Measurements from ENCODE around the gene ADAMTS18.

The ADAMTS18 gene

GRCh38 chr16:77437859-77438258 is 3.0 kb upstream of the ADAMTS18 start:
- no peak for DNase-seq (ENCODE audit: low spot score)

GRCh38 chr16:77435272-77435820 is 512 bp upstream of the ADAMTS18 start:
- no peak for DNase-seq (ENCODE audit: low spot score)

- no peak for DNase-seq (ENCODE audit: low spot score)
Observed at GRCh38 chr16:77434022-77434529, 758 bp downstream of the ADAMTS18 start.

DNA sequence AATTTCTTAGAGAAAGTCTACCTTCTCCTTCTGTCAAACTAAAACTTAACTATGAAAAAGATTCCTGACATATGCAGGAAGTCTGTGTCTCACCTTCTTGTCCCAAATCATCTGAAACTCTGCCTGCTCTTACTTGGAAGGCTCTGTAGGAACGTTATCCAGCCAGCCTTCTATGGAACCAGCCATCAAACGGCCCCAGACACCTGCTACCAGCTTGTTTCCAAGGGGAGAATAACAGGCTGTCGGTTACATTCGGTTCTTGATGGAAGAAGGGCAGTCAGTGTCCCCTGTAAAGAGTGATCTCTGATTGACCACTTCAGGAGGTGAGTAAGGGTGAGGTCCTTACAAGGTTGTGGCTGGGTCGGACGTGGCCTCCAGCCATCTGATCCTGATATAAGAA is 1.7 kb downstream of the ADAMTS18 start:
- no peak for DNase-seq (ENCODE audit: low spot score)

GRCh38 chr16:77432264-77432663 is 2.6 kb downstream of the ADAMTS18 start:
- peak; percentile 28 for DNase-seq (ENCODE audit: low spot score)

DNA sequence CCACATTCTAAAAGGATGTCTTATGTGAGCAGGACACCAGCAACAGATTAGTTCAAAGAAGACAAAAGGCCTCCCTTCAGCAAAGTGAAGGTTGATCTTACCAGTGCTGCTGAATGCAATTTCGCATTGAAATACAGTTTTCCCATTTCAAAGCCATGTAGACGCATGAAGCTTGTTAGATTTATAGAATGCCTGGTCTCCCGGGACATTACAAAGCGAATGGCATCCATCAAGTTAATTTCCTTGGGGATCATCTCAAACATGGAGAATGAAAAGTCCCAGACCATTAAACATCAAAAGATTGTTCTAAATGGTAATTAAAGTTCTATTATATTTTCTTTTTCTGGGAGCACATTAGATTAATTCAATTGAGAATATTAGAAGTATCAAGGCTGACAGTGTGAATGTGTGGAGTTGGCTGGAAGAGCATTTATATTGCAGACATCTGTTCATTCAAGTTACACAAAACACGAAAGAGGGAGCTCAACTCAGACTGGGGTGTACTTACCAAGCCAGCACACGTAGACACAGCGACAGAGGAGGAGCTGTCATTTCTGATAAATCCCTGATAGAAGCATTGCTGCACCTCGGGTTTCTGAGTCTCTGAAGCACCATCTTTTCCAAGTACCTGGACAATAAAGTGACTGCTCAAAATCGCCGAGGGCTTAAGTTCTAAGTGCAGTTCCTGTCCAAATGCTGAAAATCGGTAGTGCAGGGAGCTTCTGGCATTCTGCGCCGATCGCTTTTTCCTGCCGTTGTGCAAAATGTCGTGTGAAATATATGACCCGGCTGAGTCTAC is 3.8 kb downstream of the ADAMTS18 start:
- peak; percentile 56 for DNase-seq (ENCODE audit: low spot score)

DNA sequence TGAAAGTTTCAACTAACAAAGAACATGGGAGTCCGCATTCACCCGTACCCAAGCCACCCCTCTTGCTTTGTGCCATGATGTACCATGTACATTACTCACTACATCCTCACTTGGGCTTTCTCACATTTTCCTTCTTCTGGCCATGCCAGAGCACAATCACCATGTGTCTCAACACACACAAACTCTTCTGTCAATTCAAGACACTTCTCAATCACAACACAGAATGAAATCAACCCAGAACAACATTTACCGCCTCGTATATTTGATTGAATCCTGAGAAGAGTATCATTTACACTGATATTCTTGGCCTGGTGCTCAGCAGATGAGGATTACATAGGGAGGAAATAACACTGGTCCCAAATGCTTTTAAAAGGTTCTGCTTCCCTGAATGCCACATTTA is 4.5 kb downstream of the ADAMTS18 start:
- peak; percentile 55 for DNase-seq (ENCODE audit: low spot score)

DNA sequence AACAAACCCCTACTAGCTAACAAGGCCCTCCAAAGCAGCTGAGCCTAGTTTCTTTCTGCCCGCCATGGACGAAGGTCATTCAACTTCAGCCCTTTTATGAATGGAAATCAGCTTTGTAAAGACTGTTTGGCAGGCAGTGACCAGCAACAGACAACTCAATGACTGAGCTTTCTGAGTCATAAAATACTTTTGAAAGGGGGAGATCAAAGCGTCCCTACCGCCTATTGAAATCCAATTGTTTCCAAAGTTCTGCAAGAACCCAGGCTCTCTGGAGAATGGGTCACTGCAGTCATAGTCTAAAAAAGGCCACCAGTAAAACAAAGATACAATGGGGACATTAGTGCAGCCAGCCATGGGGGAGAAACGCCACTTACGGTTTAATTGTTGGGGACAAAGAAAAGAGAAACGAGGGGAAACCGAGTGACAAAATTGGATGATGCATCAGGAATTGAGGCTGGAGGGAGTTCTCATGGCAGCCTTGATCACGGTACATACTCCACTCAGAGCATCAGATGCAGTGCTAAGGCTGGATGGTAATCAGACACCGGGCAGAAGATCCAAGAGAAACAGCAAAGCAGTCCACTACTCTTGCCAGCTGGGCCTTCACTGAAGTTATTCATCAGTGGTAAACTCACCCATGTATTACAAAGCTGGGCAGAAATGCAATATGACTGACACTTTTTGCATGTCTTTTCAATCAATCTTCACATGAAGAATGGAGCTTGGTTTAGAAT is 9.8 kb downstream of the ADAMTS18 start:
- peak; percentile 20 for DNase-seq (ENCODE audit: low spot score)

DNA sequence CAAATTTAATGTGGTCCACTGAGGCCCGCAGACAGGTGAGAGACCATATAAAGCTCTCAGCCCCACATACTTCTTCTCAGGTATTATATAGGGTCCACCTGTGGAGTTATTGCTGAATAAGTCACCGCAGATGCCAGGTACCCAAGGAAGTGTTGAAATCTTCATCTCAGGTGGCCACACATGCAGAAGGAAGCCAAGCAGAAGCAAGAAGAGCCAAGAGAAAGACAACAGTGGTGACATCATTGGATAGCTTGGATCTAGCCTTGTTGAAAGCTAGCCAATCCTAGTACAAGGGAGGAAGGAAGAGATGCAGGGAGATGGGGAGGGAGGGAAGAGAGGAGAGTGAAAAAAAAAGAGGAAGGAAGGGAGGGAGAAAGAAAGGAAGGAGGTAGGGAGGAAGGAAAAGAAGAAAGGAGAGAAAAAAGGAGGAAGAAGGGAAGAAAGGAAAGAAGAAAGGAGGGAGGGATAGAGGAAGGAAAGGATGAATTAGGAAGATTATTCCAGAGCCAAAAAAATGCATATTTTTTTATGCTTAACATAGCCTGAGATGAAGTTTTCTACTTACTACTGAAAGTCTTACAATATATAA is 12.5 kb downstream of the ADAMTS18 start:
- DNase-seq (ENCODE audit: low spot score): no peak

- DNase-seq (ENCODE audit: low spot score): no peak
Observed at GRCh38 chr16:77416939-77417480, 17.8 kb downstream of the ADAMTS18 start.

GRCh38 chr16:77414752-77415231 is 20.0 kb downstream of the ADAMTS18 start:
- no peak for DNase-seq (ENCODE audit: low spot score)

GRCh38 chr16:77410449-77410848 is 24.4 kb downstream of the ADAMTS18 start:
- DNase-seq (ENCODE audit: low spot score): no peak

DNA sequence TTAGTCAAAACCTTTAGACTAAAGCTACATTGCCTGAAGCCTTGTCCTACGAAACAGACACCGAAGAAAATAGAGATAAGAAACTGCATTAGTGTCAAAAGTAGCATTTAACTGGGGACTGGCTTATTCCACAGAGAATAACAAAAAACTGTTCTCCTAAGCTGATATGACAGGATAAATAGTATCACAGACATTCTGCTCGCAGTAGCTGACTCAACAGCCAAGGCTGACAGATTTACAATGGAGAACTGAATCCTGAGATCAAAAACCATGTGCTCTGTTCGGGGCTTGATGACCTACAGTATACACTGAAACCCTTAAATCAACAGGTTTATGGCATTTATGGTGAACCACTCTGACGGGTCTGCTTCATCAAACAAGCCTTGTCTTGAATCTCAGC is 25.5 kb downstream of the ADAMTS18 start:
- no peak for DNase-seq (ENCODE audit: low spot score)

DNA sequence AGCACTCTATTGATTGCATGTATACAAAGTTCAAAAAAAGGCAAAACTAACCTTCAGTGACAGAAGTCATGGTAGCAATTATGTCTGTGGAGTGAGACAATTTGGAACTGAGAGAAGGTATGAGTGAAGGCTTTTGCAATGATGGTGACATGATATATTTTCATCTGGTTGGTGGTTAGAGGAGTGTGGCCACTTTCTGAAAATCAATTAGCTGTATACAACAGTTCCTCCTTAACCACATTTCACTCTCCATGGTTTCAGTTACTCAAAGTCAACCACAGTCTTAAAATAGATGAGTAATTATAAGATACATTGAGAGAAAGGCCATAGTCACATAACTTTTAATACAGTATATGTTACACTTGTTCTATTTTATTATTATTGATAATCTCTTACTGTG is 26.2 kb downstream of the ADAMTS18 start:
- no peak for DNase-seq (ENCODE audit: low spot score)

DNA sequence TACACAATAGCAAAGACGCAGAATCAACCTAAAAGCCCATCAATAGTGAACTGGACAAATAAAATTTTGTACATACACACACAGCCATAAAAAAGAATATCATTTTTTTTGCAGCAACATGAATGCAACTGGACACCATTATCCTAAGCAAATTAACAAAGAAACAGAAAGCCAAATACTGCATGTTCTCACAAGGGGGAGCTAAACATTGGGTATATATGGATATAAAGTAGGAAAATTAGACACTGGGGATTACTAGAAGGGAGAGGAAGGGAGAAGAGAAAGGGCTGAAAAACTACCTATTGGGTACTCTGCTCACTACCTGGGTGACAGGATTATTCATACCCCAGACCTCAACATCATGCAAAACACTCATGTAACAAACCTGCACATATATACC is 28.2 kb downstream of the ADAMTS18 start:
- no peak for DNase-seq (ENCODE audit: low spot score)

- DNase-seq (ENCODE audit: low spot score): no peak
Observed at GRCh38 chr16:77404775-77405174, 30.1 kb downstream of the ADAMTS18 start.

DNA sequence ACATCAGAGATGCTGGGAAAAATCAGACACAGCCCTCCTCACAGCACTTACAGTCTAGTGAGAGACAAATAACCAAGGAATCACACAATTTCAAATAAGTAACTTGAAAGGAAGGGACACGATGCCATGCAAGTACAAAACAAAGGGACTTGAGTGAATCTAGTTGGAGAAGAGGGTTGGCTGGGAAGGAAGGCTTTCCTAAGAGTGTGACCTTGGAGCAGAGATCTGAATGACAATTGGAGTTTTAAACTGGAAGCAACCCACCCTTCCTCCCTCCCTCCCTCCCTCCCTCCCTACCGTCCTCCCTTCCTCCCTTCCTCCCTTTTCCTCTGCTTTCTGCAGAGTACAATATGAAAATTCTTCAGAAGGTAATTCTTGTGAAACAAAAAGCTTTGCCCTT is 31.1 kb downstream of the ADAMTS18 start:
- no peak for DNase-seq (ENCODE audit: low spot score)

GRCh38 chr16:77402672-77403071 is 32.2 kb downstream of the ADAMTS18 start:
- no peak for DNase-seq (ENCODE audit: low spot score)

- no peak for DNase-seq (ENCODE audit: low spot score)
Observed at GRCh38 chr16:77402118-77402517, 32.7 kb downstream of the ADAMTS18 start.

GRCh38 chr16:77399546-77399945 is 35.3 kb downstream of the ADAMTS18 start:
- no peak for DNase-seq (ENCODE audit: low spot score)

- DNase-seq (ENCODE audit: low spot score): no peak
Observed at GRCh38 chr16:77399066-77399465, 35.8 kb downstream of the ADAMTS18 start.

DNA sequence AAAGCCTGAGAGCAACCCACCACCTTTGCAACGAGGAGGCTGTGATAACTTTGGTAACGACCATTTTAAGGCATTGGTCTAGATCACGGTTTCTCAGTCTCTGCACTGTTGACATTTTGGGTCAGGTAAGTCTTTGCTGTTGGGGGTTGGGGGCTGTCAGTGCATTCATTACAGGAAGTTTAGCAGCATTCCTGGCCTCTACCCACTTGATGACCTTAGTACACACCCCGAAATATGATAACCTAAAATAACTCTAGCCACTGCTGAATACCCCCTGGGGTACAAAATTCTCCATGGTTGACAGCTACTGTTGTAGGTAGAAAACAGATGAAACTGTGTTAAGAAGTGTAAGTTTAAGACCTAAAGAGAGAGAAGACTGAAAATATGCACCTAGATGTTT is 36.3 kb downstream of the ADAMTS18 start:
- DNase-seq (ENCODE audit: low spot score): no peak

Measured in globus pallidus (tissue), 1 donor.